Adrenal gland (tissue), 12 donors: Measurements from ENCODE around the gene ZNF692. TPM values are rescaled to one million over a fixed set of nuclear protein-coding genes. Genes with fewer than 3 reads are reported as not detected.
"Not testable (repeated sequence)": the region's sequence is repeated elsewhere in the genome, so short reads cannot be mapped to it uniquely, and the experiment has no call there.

Experiments used
- DNase-seq, 7 donors: peaks; one replicate each; pipeline ENCODE4 v3.0.0-alpha.2; 2019 to 2020
- H3K27ac ChIP-seq, 5 donors: fragments of 200-600 bp; sonication (generic) in 4 of 5; 1 replicate in 3 of 5; 2 replicates in 2 of 5; pipeline versions ENCODE4 v1.5.1 to v1.8.0; 2016 to 2020; ENCODE audit warnings: mild to moderate bottlenecking in 1 of 5
- H3K27me3 ChIP-seq: fragments of 200-600 bp; 2 replicates; pipeline ENCODE4 v1.8.0; 2021
- H3K36me3 ChIP-seq, 2 donors: fragments of 200-600 bp; replicated peaks in 1 of 2; 1 replicate in 1 of 2; 2 replicates in 1 of 2; pipeline versions ENCODE4 v1.5.1 to v1.8.0; 2018 to 2022
- H3K4me1 ChIP-seq, 2 donors: fragments of 200-600 bp; replicated peaks in 1 of 2; 1 replicate in 1 of 2; 2 replicates in 1 of 2; pipeline versions ENCODE4 v1.5.1 to v1.8.0; 2018 to 2021
- H3K4me3 ChIP-seq, 4 donors: fragments of 200-600 bp; sonication (generic) in 3 of 4; one replicate each; pipeline ENCODE4 v1.5.1; 2016 to 2018
- H3K9me3 ChIP-seq, 3 donors: fragments of 200-600 bp; sonication (generic) in 1 of 3; replicated peaks in 1 of 3; 1 replicate in 2 of 3; 2 replicates in 1 of 3; pipeline versions ENCODE4 v1.5.1 to v1.8.0; 2016 to 2021
- CTCF ChIP-seq, 6 experiments: fragments of 450-650 bp in 4 of 6; fragments of 200-600 bp in 2 of 6; sonication (generic) in 1 of 6; IDR thresholded peaks; 1 replicate in 5 of 6; 2 replicates in 1 of 6; pipeline versions ENCODE4 v1.5.1 to v1.8.0; 2016 to 2021; ENCODE audit warnings: antibody characterized with exemption in 6 of 6, mild to moderate bottlenecking in 2 of 6, moderate library complexity in 1 of 6
- POLR2A ChIP-seq, 2 donors: fragments of 450-650 bp; IDR thresholded peaks; one replicate each; pipeline ENCODE4 v1.6.1; 2017; ENCODE audit warnings: antibody characterized with exemption in 2 of 2, mild to moderate bottlenecking in 2 of 2, moderate library complexity in 1 of 2
- WGBS, 4 donors: extraction: QIAGEN DNeasy Blood & Tissue Kit in 2 of 4; methylation state at CpG; one replicate each; pipeline versions ENCODE4 v1.1.5 to v1.1.7; 2013 to 2017; 5-methylcytosine and 5-hydroxymethylcytosine counted together
- intact Hi-C, 2 donors: fragments of 100-400 bp; cut with DNase I; formaldehyde crosslinking; loops; one replicate each; pipeline versions ENCODE4 v1.14.1 to v1.15.0; 2022 to 2023
- polyA plus RNA-seq, 3 donors: library from polyadenylated mRNA; stranded (reverse); fragments of 200-250 nt in 2 of 3; fragments of 350-450 nt in 1 of 3; fragmentation: Illumina TruSeq in 1 of 3; extraction: RNeasy Lipid Tissue Mini Kit (QIAGEN cat#74804) in 1 of 3; gene quantifications; one replicate each; pipeline ENCODE4 v1.2.3, GENCODE V29; 2013 to 2014
- total RNA-seq, 9 donors: library from RNA; depleted of rRNA in 4 of 9; stranded (reverse); fragments of >200 nt in 4 of 9; fragments of 120-200 nt in 1 of 9; fragmentation: NEBNext Ultra II Directional in 1 of 9; extraction: Animal tissue kit (Norgen Biotek cat#: 25700) in 1 of 9; gene quantifications; one replicate each; pipeline versions ENCODE4 v1.1.0 to v1.2.4, GENCODE V29; 2013 to 2023
- donor health status: healthy with polysubstance abuse.
- donor health status: Bipolar disorder and iron deficiency.
- donor health status: DM: yes; HTN: yes; CAD: no.
- donor health status: DM: no; HTN: no; CAD: no.
- donor health status: DM: no; HTN: no; CAD: no.
- donor health status: DM: yes; HTN: yes; CAD: no.

Gene ZNF692
- total and polyA plus RNA-seq, 12 donors: 10.3 to 366 (median 30.4) TPM

GRCh38 chr1:248834343-248834940 is 24.4 kb downstream of the ZNF692 start:
- DNase-seq: no peak
- H3K27ac ChIP-seq: no peak overlapping the region
- 54 to 67% (median 61%) methylated on average over 7 of the region's 7 CpGs for WGBS, 4 donors
- no peak overlapping the region for H3K4me3 ChIP-seq
- H3K36me3 ChIP-seq: no peaks in the 10 kb centered on the region
- peaks cover 0 to 12% of the 10 kb centered on the region in 2 donors for H3K4me1 ChIP-seq
- H3K27me3 ChIP-seq: no peaks in the 10 kb centered on the region
- H3K9me3 ChIP-seq: no peaks in the 10 kb centered on the region
- TF ChIP-seq CTCF (IDR thresholded peaks at IDR 0.05): no peak
- no peak for TF ChIP-seq POLR2A (IDR thresholded peaks at IDR 0.05)
- intact Hi-C loops: no loop called here

GRCh38 chr1:248831842-248832241 is 27.0 kb downstream of the ZNF692 start:
- no peak for TF ChIP-seq POLR2A (IDR thresholded peaks at IDR 0.05)
- TF ChIP-seq CTCF (IDR thresholded peaks at IDR 0.05): no peak
- Histone ChIP-seq H3K27ac (no peak overlapping the region), H3K27me3 (no peaks in the 10 kb centered on the region), H3K9me3 (no peaks in the 10 kb centered on the region), H3K4me3 (no peak overlapping the region), H3K4me1 (peaks cover 2 to 6% of the 10 kb centered on the region in 2 donors), H3K36me3 (no peaks in the 10 kb centered on the region)
- intact Hi-C loops: no loop called here
- no peak for DNase-seq
- 78 to 88% (median 84%) methylated on average over 1 of the region's 1 CpG for WGBS, 4 donors

GRCh38 chr1:248830718-248831017 is 28.2 kb downstream of the ZNF692 start:
- intact Hi-C loops, H3K4me1 ChIP-seq, H3K4me3 ChIP-seq, H3K36me3 ChIP-seq, H3K9me3 ChIP-seq, H3K27me3 ChIP-seq, DNase-seq, H3K27ac ChIP-seq: not testable (repeated sequence)
- 77 to 84% (median 80%) methylated on average over 3 of the region's 3 CpGs for WGBS, 4 donors

GRCh38 chr1:248828845-248829244 is 30.0 kb downstream of the ZNF692 start:
- Histone ChIP-seq H3K36me3 (no peaks in the 10 kb centered on the region), H3K4me1 (peaks cover 19 to 20% of the 10 kb centered on the region in 2 donors), H3K27ac (peak overlapping the region in 3 of 5 donors; percentile 11 to 56 (median 16)), H3K9me3 (no peaks in the 10 kb centered on the region), H3K27me3 (no peaks in the 10 kb centered on the region), H3K4me3 (no peak overlapping the region)
- peak in 4 of 7 donors; percentile 51 to 75 (median 66) for DNase-seq
- intact Hi-C loops: no loop called here
- no peak for TF ChIP-seq POLR2A (IDR thresholded peaks at IDR 0.05)
- TF ChIP-seq CTCF (IDR thresholded peaks at IDR 0.05): no peak
- WGBS, 4 donors: 14 to 27% (median 24%) methylated on average over 3 of the region's 3 CpGs
